Stimulated activated CD8-positive, alpha-beta memory T cell treated with anti-CD3 and anti-CD28 coated beads, Interleukin-4, amount 100 ng/mL, for 24 hours (primary cell): ENCODE results near the gene SCUBE1.

Source experiments
- DNase-seq: peaks from one replicate; pipeline ENCODE4 v3.0.0-alpha.2; 2020; ENCODE audit warnings: low read depth

The SCUBE1 gene

GRCh38 chr22:43213962-43214361, 129.2 kb downstream of the SCUBE1 start:
- DNase-seq, result no peak

- no peak for DNase-seq
Observed at GRCh38 chr22:43213051-43213450, 130.1 kb downstream of the SCUBE1 start.

- no peak for DNase-seq
Observed at GRCh38 chr22:43212434-43212952, 130.7 kb downstream of the SCUBE1 start.

GRCh38 chr22:43211941-43212433, 131.2 kb downstream of the SCUBE1 start:
- DNase-seq, result no peak

GRCh38 chr22:43210631-43211515, 132.3 kb downstream of the SCUBE1 start:
- no peak for DNase-seq

GRCh38 chr22:43209971-43210370, 133.2 kb downstream of the SCUBE1 start:
- DNase-seq, result no peak

- DNase-seq, result no peak
Observed at GRCh38 chr22:43209523-43209890, 133.7 kb downstream of the SCUBE1 start.

GRCh38 chr22:43208703-43209522, 134.3 kb downstream of the SCUBE1 start:
- no peak for DNase-seq

GRCh38 chr22:43207849-43208702, 135.1 kb downstream of the SCUBE1 start:
- no peak for DNase-seq

- DNase-seq, result no peak
Observed at GRCh38 chr22:43207386-43207785, 135.8 kb downstream of the SCUBE1 start.

GRCh38 chr22:43206509-43207161, 136.5 kb downstream of the SCUBE1 start:
- no peak for DNase-seq

GRCh38 chr22:43205748-43206508, 137.2 kb downstream of the SCUBE1 start:
- no peak for DNase-seq

GRCh38 chr22:43205261-43205691, 137.9 kb downstream of the SCUBE1 start:
- DNase-seq, result no peak

- no peak for DNase-seq
Observed at GRCh38 chr22:43203471-43203981, 139.6 kb downstream of the SCUBE1 start.

- no peak for DNase-seq
Observed at GRCh38 chr22:43202756-43203410, 140.3 kb downstream of the SCUBE1 start.

GRCh38 chr22:43202326-43202725, 140.8 kb downstream of the SCUBE1 start:
- no peak for DNase-seq

GRCh38 chr22:43201486-43202219, 141.5 kb downstream of the SCUBE1 start:
- DNase-seq, result no peak

- DNase-seq, result no peak
Observed at GRCh38 chr22:43200555-43200954, 142.6 kb downstream of the SCUBE1 start.

GRCh38 chr22:43200031-43200430, 143.1 kb downstream of the SCUBE1 start:
- no peak for DNase-seq
